ENCODE results near the gene SSH2. TPM values are rescaled to one million over a fixed set of nuclear protein-coding genes. Genes with fewer than 3 reads are reported as not detected.
"Not testable (repeated sequence)": the region's sequence is repeated elsewhere in the genome, so short reads cannot be mapped to it uniquely, and the experiment has no call there.

Gene SSH2
- total RNA-seq, 2 experiments from 2014 or later = 74.5 to 77.0 TPM

DNA sequence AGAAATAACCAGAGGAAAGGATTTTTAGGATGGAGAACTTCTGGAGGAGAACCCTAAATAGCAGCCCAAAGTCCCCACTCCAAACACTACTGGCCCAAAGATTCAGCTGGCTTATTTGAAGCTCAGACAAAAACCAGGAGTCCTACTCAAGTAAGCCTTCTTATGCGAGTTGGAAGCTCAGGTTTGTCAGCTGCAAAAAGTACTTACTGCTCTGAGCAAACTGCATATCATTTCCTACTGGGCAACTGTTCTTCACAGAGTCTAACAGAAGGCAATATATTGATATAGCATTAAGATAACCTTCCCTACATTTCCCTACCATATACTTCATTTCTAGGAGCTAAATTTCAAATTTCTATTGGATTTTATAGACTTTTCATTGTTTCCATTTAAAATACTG, 231.2 kb downstream of the SSH2 start:
- H3K9me3 Mint-ChIP-seq = no peaks in the 10 kb centered on the region
- DNase-seq (no peak), ATAC-seq (ENCODE audit: low read depth) (no peak)
- no peaks in the 10 kb centered on the region for H3K27me3 Mint-ChIP-seq
- H3K4me3 Mint-ChIP-seq = no peak overlapping the region
- H3K4me1 Mint-ChIP-seq = peaks cover 8% of the 10 kb centered on the region
- H3K27ac Mint-ChIP-seq = no peak overlapping the region
- peaks cover 36% of the 10 kb centered on the region for H3K36me3 Mint-ChIP-seq
- POLR2A ChIA-PET = interaction anchor here (1.0 kb wide), 1 partner anchor 82 kb away, joined by 3 read pairs; no protein-coding TSS in a partner anchor

DNA sequence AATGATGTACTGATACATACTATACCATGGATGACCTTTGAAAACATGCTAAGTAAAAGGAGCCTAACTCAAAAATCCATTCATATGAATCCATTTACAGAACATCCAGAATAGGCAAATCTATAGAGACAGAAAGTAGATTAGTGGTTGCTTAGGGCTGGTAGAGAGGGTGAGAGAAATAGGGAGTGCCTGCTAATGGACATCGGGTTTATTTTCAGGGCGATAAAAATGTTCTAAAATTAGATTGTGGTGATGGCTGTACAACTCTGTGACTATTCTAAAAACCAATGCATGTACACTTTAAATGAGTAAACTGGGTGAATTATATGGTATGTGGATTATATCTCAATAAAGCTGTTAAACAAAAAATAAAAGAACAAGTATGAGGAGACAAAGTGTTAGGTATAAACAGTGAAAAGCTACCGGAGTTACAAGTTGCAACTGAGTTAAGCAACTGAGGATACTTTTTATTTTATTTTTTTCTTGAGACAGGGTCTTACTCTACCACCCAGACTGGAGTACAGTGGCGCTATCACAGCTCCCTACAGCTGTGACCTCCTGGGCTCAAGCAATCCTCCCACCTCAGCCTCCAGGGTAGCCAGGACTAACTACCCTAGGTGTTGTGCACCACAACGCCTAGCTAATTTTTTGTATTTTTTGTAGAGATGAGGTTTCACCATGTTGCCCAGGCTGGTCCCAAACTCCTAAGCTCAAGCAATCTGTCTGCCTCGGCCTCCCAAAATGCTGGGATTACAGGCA, 231.8 kb downstream of the SSH2 start:
- H3K27ac Mint-ChIP-seq = no peak overlapping the region
- no peak overlapping the region for H3K4me3 Mint-ChIP-seq

DNA sequence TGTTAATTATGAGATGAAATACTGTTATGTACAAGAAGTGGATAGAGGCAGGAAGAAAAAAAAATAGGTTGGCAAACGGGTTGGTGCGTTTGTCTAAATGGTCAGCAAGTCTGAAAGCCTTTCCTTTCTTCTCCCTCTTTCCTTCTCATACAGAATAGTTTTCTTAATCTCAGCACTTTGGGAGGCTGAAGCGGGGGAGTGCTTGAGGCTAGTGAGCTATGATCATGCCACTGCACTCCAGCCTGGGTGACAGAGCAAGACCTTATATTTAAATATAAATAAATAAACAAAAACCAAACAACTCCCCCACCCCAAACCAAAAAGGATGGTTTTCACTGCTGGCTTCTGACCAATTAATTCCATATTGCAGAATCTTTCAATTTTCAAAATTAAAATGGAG, 232.7 kb downstream of the SSH2 start:
- Mint-ChIP-seq H3K4me1 (peaks cover 6% of the 10 kb centered on the region), H3K9me3 (no peaks in the 10 kb centered on the region), H3K4me3 (no peak overlapping the region), H3K27me3 (no peaks in the 10 kb centered on the region), H3K27ac (no peak overlapping the region), H3K36me3 (peaks cover 31% of the 10 kb centered on the region)
- DNase-seq = no peak
- POLR2A ChIA-PET = interaction anchor here (0.6 kb wide), 1 partner anchor 63 kb away, joined by 4 read pairs; no protein-coding TSS in a partner anchor
- no peak for ATAC-seq (ENCODE audit: low read depth)

More for the DNA sequence above, 231.8 kb downstream of the SSH2 start:
- no peak for DNase-seq
- Mint-ChIP-seq H3K4me1 (peaks cover 8% of the 10 kb centered on the region), H3K36me3 (peaks cover 38% of the 10 kb centered on the region), H3K27me3 (no peaks in the 10 kb centered on the region), H3K9me3 (no peaks in the 10 kb centered on the region)
- POLR2A ChIA-PET = no interaction called here
- ATAC-seq (ENCODE audit: low read depth) = no peak

DNA sequence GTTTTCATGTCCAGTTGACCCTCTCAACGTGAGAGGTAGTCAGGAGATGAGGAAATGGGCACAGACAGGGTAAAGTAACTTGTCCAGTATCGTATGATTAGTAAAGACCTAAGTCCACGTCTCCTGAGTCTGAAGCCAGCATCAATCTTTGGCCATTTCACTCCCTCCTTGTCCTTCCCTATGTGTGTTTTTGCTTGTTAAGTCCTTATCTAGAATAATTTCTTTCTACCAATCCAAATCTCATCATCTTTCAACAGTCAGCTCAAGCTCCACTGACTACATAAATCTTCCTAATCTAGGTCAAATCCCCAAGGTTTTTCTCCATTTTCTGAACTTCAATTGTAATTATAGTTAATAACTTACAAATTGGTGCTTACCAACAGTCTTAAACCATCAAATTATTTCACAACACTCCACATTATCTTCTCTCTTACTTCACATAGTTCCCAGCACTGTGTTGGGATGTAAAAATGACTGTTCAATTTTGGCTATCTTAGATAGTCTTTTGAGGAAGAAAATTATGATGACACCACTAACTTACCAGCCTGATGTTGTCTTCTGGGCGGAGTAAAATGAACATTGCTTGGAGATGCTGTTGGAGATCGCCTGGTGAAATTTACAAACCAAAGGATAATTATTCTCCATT, 235.0 kb downstream of the SSH2 start:
- H3K4me1 Mint-ChIP-seq = peaks cover 7% of the 10 kb centered on the region
- no peak overlapping the region for H3K27ac Mint-ChIP-seq
- H3K4me3 Mint-ChIP-seq = no peak overlapping the region
- DNase-seq (no peak), ATAC-seq (ENCODE audit: low read depth) (no peak)
- POLR2A ChIA-PET = interaction anchor here (0.6 kb wide), 1 partner anchor 1075 kb away, joined by 3 read pairs; no protein-coding TSS in a partner anchor
- H3K36me3 Mint-ChIP-seq = peaks cover 25% of the 10 kb centered on the region
- no peaks in the 10 kb centered on the region for H3K9me3 Mint-ChIP-seq
- H3K27me3 Mint-ChIP-seq = no peaks in the 10 kb centered on the region

DNA sequence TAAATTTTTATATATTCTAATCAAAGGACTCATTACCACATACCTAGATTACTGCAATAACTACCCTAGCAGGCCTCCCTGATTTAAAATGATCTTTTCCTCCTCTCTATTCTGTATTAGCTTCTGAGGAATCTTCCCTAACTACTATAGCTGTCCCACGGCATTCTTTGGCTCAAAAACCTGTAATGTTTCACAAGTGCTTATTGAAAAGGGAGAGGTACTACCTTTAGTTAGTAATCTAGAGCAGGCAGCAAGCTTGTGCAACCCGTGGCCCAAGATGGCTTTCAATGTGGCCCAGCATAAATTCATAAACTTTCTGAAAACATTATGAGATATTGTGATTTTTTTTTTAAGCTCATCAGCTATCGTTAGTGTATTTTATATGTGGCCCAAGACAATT, 236.3 kb downstream of the SSH2 start:
- POLR2A ChIA-PET = interaction anchor here (0.6 kb wide), 1 partner anchor 74 kb away, joined by 3 read pairs; no protein-coding TSS in a partner anchor
- Mint-ChIP-seq H3K4me3 (no peak overlapping the region), H3K36me3 (peaks cover 24% of the 10 kb centered on the region), H3K4me1 (peaks cover 4% of the 10 kb centered on the region), H3K9me3 (no peaks in the 10 kb centered on the region), H3K27ac (peak overlapping the region; percentile 34), H3K27me3 (no peaks in the 10 kb centered on the region)
- ATAC-seq (ENCODE audit: low read depth) = no peak
- DNase-seq = no peak

DNA sequence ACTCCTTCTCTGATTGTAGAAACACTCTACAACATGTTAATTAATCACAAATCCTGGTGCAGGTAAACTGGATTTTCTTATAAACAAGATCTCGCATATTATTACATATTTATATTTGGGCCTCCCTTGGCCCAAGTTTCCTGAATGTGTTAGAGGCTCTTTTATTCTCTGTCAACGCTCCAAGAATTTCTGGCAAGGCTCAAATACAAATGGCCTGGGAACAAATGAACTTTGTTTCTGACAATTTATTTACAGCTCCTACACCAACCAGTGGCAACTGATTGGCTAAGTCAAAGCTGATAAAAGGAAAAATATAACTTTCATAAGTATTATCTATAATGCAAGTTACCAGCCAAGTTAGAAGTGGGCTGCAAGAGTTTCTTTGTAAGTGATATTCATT, 242.4 kb downstream of the SSH2 start:
- H3K4me3 Mint-ChIP-seq = no peak overlapping the region
- H3K27me3 Mint-ChIP-seq = no peaks in the 10 kb centered on the region
- peaks cover 5% of the 10 kb centered on the region for H3K4me1 Mint-ChIP-seq
- peaks cover 16% of the 10 kb centered on the region for H3K36me3 Mint-ChIP-seq
- ATAC-seq (ENCODE audit: low read depth) (no peak), DNase-seq (no peak)
- POLR2A ChIA-PET = no interaction called here
- H3K9me3 Mint-ChIP-seq = no peaks in the 10 kb centered on the region
- no peak overlapping the region for H3K27ac Mint-ChIP-seq

DNA sequence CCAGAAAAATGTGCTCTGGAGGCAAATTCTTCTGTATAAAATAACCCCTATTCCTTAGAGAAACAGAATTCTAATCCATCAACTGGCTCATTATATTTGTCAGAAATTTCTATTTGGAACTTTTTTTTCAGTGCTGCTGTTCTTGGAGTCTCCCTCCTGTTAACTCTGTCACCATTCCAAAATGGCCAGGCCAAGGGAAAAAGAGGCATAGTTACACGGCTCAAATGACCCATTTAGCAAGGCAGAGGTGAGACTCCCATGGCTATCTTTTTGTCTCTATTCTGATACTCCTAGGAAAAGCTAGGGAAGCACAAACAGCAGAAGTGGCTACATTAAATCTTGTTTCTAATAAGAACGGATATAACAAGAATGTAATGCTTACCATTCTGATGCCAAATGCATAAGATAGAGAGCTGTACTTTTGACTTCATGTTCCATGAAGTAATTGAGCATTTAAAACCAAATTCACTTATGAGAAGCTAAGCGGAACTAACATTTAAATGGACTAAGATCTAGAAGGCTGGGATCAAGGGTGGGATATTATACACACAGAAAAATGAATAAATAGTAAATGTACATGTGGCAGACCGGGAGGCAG, 242.9 kb downstream of the SSH2 start:
- H3K27ac Mint-ChIP-seq = no peak overlapping the region
- no peaks in the 10 kb centered on the region for H3K9me3 Mint-ChIP-seq
- peaks cover 8% of the 10 kb centered on the region for H3K4me1 Mint-ChIP-seq
- DNase-seq (no peak), ATAC-seq (ENCODE audit: low read depth) (no peak)
- peaks cover 16% of the 10 kb centered on the region for H3K36me3 Mint-ChIP-seq
- H3K27me3 Mint-ChIP-seq = no peaks in the 10 kb centered on the region
- H3K4me3 Mint-ChIP-seq = no peak overlapping the region
- POLR2A ChIA-PET = no interaction called here

DNA sequence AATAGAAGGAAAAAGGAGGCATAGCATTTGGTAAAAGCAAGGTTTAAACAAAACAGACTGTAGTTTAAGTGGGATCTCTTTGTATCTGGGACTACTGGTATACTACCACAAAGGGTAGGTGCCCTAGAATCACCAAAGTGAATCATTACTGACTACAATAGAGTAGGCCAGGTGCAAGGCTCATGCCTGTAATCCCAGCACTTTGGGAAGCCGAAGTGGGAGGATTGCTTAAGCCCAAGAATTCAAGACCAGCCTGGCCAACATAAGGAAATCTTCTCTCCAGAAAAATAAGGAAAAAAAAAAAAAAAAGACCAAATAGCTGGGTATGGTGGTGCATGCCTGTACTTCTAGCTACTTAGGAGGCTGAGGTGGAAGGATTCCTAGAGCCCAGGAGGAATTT, 246.5 kb downstream of the SSH2 start:
- Mint-ChIP-seq H3K36me3 (peaks cover 21% of the 10 kb centered on the region), H3K27ac (no peak overlapping the region), H3K4me3 (no peak overlapping the region), H3K9me3 (no peaks in the 10 kb centered on the region), H3K4me1 (peaks cover 6% of the 10 kb centered on the region), H3K27me3 (no peaks in the 10 kb centered on the region)
- POLR2A ChIA-PET = no interaction called here
- ATAC-seq (ENCODE audit: low read depth) (no peak), DNase-seq (no peak)

DNA sequence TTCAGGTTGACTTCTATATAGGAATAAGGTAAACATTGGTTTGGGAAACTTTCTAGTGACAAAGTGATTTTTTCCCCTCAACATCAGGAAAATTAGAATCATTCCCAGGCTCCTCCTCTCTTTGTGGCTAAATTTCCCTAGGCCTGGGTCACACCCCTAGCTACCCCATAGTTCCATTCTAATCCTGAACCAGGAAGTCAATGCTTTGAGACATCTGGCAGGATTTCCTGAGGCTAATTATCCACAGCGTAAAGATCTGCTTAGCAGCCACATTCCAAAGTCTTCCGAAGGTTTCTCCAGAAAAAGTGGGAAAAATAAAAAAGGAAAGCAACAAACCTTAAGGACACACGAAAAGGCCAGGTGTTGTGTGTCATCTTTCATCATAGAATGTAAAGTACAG, 247.0 kb downstream of the SSH2 start:
- ATAC-seq (ENCODE audit: low read depth) (no peak), DNase-seq (no peak)
- Mint-ChIP-seq H3K36me3 (peaks cover 24% of the 10 kb centered on the region), H3K9me3 (no peaks in the 10 kb centered on the region), H3K4me1 (peaks cover 6% of the 10 kb centered on the region), H3K27ac (no peak overlapping the region), H3K4me3 (no peak overlapping the region), H3K27me3 (no peaks in the 10 kb centered on the region)
- POLR2A ChIA-PET = no interaction called here

DNA sequence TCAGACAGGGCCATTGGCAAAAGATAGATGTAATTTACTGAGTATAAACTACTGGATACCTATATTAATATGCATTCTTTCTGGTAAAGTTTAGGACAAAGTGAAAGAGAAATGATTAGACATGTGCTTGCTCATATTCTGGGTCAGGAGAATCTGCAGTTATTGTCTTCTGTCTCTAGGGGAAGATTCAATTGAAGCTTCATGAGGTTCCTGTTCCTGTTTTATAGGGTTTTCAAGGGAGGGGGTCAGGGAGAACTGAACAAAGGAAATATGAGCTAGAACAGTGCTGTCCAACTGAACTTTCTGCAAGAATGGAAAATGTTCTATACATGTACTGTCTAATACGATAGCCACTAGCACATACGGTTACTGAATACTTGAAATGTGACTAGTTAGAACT, 248.0 kb downstream of the SSH2 start:
- H3K36me3 Mint-ChIP-seq = peaks cover 26% of the 10 kb centered on the region
- DNase-seq (no peak), ATAC-seq (ENCODE audit: low read depth) (no peak)
- peaks cover 9% of the 10 kb centered on the region for H3K4me1 Mint-ChIP-seq
- H3K27ac Mint-ChIP-seq = peak overlapping the region; percentile 5
- H3K27me3 Mint-ChIP-seq = no peaks in the 10 kb centered on the region
- POLR2A ChIA-PET = no interaction called here
- H3K9me3 Mint-ChIP-seq = no peaks in the 10 kb centered on the region
- H3K4me3 Mint-ChIP-seq = no peak overlapping the region

DNA sequence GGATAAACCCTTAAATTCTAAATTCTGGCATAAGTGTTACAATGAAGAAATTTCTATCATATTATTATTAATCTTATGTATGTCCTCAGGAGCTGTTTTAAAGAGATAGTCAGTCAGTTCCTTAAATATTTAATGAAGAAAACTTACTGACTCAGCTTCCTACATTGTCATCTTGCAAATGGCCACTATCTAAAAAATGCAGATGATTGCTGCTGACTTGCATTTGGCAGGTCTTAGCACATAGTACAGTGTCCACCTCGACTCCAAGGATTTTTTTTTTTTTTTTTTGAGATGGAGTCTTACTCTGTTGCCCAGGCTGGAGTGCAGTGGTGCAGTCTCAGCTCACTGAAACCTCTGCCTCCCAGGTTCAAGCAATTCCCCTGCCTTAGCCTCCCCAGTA, 252.2 kb downstream of the SSH2 start:
- DNase-seq = no peak
- no peak for ATAC-seq (ENCODE audit: low read depth)
- H3K9me3 Mint-ChIP-seq = no peaks in the 10 kb centered on the region
- H3K27me3 Mint-ChIP-seq = no peaks in the 10 kb centered on the region
- POLR2A ChIA-PET = no interaction called here
- H3K27ac Mint-ChIP-seq = no peak overlapping the region
- peaks cover 17% of the 10 kb centered on the region for H3K4me1 Mint-ChIP-seq
- H3K4me3 Mint-ChIP-seq = no peak overlapping the region
- peaks cover 32% of the 10 kb centered on the region for H3K36me3 Mint-ChIP-seq

DNA sequence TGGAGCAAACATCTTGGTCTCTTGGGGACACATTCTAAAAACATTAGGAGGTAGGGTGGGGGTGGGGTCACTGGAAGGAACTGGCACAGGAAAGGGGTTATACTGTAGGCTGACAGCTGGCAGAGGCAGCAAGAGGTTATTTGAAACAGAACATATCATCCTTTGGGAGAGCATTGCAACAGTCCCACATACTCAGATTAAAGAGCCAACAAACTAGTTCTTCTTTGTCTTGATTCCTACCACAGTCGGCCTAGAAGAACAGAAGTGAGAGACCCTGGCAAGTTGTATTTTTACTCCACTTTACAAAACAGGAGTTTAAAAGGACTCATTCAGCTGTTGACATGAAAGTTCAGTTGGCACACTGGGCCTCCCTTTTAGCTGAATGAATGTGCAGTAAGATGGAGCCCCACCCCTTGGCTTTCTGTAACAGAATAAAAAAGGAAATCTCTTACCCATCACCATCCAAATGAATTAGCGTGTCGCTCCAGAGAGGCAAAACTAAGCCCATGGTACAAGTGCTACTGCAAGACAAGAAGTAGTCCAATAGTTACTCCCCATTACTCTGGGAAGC, 252.7 kb downstream of the SSH2 start:
- ATAC-seq (ENCODE audit: low read depth) = no peak
- Mint-ChIP-seq H3K4me3 (no peak overlapping the region), H3K4me1 (peaks cover 15% of the 10 kb centered on the region), H3K27ac (no peak overlapping the region), H3K27me3 (no peaks in the 10 kb centered on the region), H3K9me3 (no peaks in the 10 kb centered on the region), H3K36me3 (peaks cover 32% of the 10 kb centered on the region)
- DNase-seq = no peak
- POLR2A ChIA-PET = no interaction called here

DNA sequence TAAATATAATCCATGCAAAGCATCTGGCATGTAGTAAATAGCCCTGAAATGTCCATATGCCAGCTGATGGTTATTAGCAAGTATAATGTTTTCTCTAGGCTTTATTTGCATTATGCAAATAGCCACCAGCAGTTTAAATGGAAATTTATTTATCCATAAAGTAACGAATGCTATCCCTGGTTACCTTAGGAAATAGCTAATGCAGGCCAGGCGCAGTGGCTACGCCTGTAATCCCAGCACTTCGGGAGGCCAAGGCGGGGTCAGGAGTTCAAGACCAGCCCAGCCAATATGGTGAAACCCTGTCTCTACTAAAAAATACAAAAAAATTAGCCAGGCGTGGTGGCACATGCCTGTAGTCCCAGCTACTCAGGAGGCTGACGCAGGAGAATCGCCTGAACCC, 254.1 kb downstream of the SSH2 start:
- Mint-ChIP-seq H3K36me3 (peaks cover 32% of the 10 kb centered on the region), H3K4me1 (peaks cover 13% of the 10 kb centered on the region)
- H3K27ac Mint-ChIP-seq; ATAC-seq (ENCODE audit: low read depth); POLR2A ChIA-PET; H3K9me3 Mint-ChIP-seq; DNase-seq; H3K27me3 Mint-ChIP-seq; H3K4me3 Mint-ChIP-seq: not testable (repeated sequence)

Data from activated naive CD8-positive, alpha-beta T cell treated with anti-CD3 and anti-CD28 coated beads, Interleukin-2, amount 10 ng/mL, durations not matched to agents 7 days and 5 days (primary cell).